ENCODE measurements around the gene IARS1.

- TF ChIP-seq POLR2A (IDR thresholded peaks at IDR 0.05) (no peak), CTCF (IDR thresholded peaks at IDR 0.05) (no peak), EP300 (IDR thresholded peaks at IDR 0.05; ENCODE audit: low read depth) (no peak)
Measured at GRCh38 chr9:92341578-92341977, 48.1 kb upstream of the IARS1 start.
